Esophagus squamous epithelium (tissue), 5 donors: ENCODE measurements around the gene BTBD2. TPM values are rescaled to one million over a fixed set of nuclear protein-coding genes. Genes with fewer than 3 reads are reported as not detected.

Experiments used
- DNase-seq: peaks from one replicate; lab custom pipeline; 2025; lab: John Stamatoyannopoulos, UW
- H3K27ac ChIP-seq, 4 donors: fragments of 200-600 bp; sonication (generic); one replicate each; pipeline ENCODE4 v1.5.1; 2016 to 2019; ENCODE audit warnings: mild to moderate bottlenecking in 1 of 4
- H3K27me3 ChIP-seq, 4 donors: fragments of 200-600 bp; sonication (generic); 1 replicate in 3 of 4; 2 replicates in 1 of 4; pipeline versions ENCODE4 v1.5.1 to v1.6.0; 2017 to 2021; ENCODE audit warnings: antibody characterized with exemption in 1 of 4
- H3K36me3 ChIP-seq, 3 donors: fragments of 200-600 bp; sonication (generic); one replicate each; pipeline ENCODE4 v1.5.1; 2016 to 2019
- H3K4me1 ChIP-seq, 3 donors: fragments of 200-600 bp; sonication (generic); one replicate each; pipeline ENCODE4 v1.5.1; 2017 to 2019
- H3K4me3 ChIP-seq, 4 donors: fragments of 200-600 bp; sonication (generic); 1 replicate in 3 of 4; 2 replicates in 1 of 4; pipeline ENCODE4 v1.5.1; 2016 to 2019; ENCODE audit warnings: mild to moderate bottlenecking in 2 of 4, moderate library complexity in 1 of 4
- H3K9me3 ChIP-seq, 3 donors: fragments of 200-600 bp; sonication (generic); one replicate each; pipeline ENCODE4 v1.5.1; 2016 to 2019
- CTCF ChIP-seq, 6 experiments: fragments of 450-650 bp in 4 of 6; fragments of 200-600 bp in 2 of 6; sonication (generic) in 2 of 6; IDR thresholded peaks; one replicate each; pipeline ENCODE4 v1.5.1; 2016 to 2019; ENCODE audit warnings: antibody characterized with exemption in 6 of 6, mild to moderate bottlenecking in 4 of 6, moderate library complexity in 4 of 6
- POLR2A ChIP-seq, 4 donors: fragments of 450-650 bp; IDR thresholded peaks; one replicate each; pipeline ENCODE4 v1.6.1; 2017; ENCODE audit warnings: antibody characterized with exemption in 4 of 4, mild to moderate bottlenecking in 4 of 4, moderate library complexity in 3 of 4
- WGBS, 2 donors: methylation state at CpG; one replicate each; pipeline ENCODE4 v1.1.5; 2018; 5-methylcytosine and 5-hydroxymethylcytosine counted together
- intact Hi-C: fragments of 100-400 bp; cut with DNase I; formaldehyde crosslinking; loops from one replicate; pipeline ENCODE4 v1.15.0; 2022
- total RNA-seq, 4 donors: library from RNA; depleted of rRNA; stranded (reverse); fragments of >200 nt; gene quantifications; one replicate each; pipeline ENCODE4 v1.1.0, GENCODE V29; 2016
- donor health status: DM: yes; HTN: yes; CAD: no.

Gene BTBD2
- total RNA-seq, 4 donors from 2014 or later, result 42.3 to 79.0 (median 63.8) TPM

- peak within 1 kb of the TSS; percentile 98 to 100 (median 99) for H3K27ac ChIP-seq
- intact Hi-C loops, result no loop called here
- TF ChIP-seq POLR2A (IDR thresholded peaks at IDR 0.05), result peak in 1 of 4 donors; percentile 29
- TF ChIP-seq CTCF (IDR thresholded peaks at IDR 0.05), result peak in 2 of 6 experiments; percentile 22 to 31
- H3K27me3 ChIP-seq, result no peaks in the 10 kb centered on the region
- no peak for DNase-seq
- WGBS, 2 donors, result 2% methylated on average over 23 of the region's 97 CpGs; no CpG with 5 or more reads in 1 of the 2 donors
- H3K9me3 ChIP-seq, result no peaks in the 10 kb centered on the region
- peak within 1 kb of the TSS; percentile 66 to 92 (median 82) for H3K4me3 ChIP-seq
- H3K4me1 ChIP-seq, result peaks cover 26 to 54% (median 35%) of the 10 kb centered on the region in 3 donors
- no peaks in the 10 kb centered on the region for H3K36me3 ChIP-seq
Measured at GRCh38 chr19:1941146-1942077, 74.1 kb downstream of the BTBD2 start, which contains the start of gene CSNK1G2. Gene CSNK1G2, plus strand, starts transcription at chr19:1941172. Its CDS starts 28,601 bp downstream, at chr19:1969773.

DNA sequence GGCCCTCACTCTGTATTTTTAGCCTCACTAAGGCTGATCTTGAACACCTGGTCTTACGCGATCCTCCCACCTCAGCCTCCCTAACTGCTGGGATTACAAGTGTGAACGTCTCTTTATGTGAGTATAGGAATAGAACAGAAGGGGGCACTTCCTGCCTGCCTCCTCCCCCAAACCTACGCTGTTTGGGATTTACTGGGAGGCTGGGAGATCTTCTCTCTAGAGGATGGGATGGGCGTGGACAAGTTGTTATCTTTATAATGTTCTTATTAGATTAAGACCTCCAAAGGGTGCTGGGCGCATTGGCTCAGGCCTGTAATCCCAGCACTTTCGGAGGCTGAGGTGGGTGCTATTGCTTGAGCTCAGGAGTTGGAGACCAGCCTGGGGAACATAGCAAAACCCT lies 77.4 kb downstream of the BTBD2 start:
- Histone ChIP-seq H3K4me1 (peaks cover 16 to 36% (median 17%) of the 10 kb centered on the region in 3 donors), H3K36me3 (no peaks in the 10 kb centered on the region), H3K4me3 (no peak overlapping the region), H3K27ac (no peak overlapping the region), H3K27me3 (no peaks in the 10 kb centered on the region), H3K9me3 (no peaks in the 10 kb centered on the region)
- no peak for DNase-seq
- 69 to 71% methylated on average over 7 of the region's 7 CpGs for WGBS, 2 donors
- no peak for TF ChIP-seq POLR2A (IDR thresholded peaks at IDR 0.05)
- intact Hi-C loops, result no loop called here

DNA sequence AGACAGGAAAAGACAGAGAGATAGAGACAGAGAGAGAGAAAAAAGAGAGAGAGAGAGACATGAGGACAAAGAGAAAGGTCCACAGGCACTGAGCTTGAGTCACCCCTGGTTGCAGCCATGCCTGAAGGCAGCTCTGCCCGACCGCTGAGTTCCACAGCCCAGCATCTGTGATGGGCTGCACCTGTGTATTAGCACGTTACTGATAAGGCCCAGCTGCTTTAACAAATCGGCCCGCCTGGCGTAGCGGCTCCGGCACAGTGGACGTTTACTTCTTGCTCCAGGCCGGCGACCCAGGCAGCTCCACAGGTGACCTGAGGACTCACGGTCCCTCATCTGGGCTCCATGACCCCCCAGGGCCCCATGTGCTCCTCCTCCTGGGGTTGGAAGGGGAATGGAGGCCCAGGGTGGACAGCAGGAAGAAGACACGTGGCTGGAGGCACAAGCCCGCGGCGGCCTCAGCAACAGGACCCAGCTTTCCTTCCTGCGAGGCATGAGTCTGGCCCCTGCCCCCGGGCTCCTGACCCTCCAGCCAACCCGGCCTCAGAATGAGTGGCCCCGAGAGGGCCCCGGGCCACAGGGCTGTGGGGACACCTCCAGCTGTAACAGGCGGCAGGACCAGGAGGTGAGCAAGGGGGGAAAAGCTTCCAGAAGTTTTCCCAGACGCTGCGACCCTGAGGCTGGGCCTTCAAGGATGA lies 78.5 kb downstream of the BTBD2 start:
- Histone ChIP-seq H3K27me3 (no peaks in the 10 kb centered on the region), H3K27ac (peak overlapping the region in 2 of 4 donors; percentile 17 to 60), H3K4me1 (peaks cover 9 to 26% (median 10%) of the 10 kb centered on the region in 3 donors), H3K36me3 (no peaks in the 10 kb centered on the region), H3K4me3 (no peak overlapping the region), H3K9me3 (no peaks in the 10 kb centered on the region)
- DNase-seq, result no peak
- WGBS, 2 donors, result 81 to 87% methylated on average over 6 to 15 of the region's 24 CpGs
- TF ChIP-seq CTCF (IDR thresholded peaks at IDR 0.05) (no peak), POLR2A (IDR thresholded peaks at IDR 0.05) (no peak)
- intact Hi-C loops, result no loop called here

- intact Hi-C loops, result no loop called here
- no peak overlapping the region for H3K4me3 ChIP-seq
- H3K4me1 ChIP-seq, result peaks cover 9 to 23% (median 10%) of the 10 kb centered on the region in 3 donors
- no peaks in the 10 kb centered on the region for H3K9me3 ChIP-seq
- no peak for DNase-seq
- H3K27ac ChIP-seq, result peak overlapping the region in 3 of 4 donors; percentile 17 to 60 (median 60)
- H3K27me3 ChIP-seq, result no peaks in the 10 kb centered on the region
- WGBS, 2 donors, result 88 to 95% methylated on average over 3 of the region's 3 CpGs
- TF ChIP-seq POLR2A (IDR thresholded peaks at IDR 0.05) (no peak), CTCF (IDR thresholded peaks at IDR 0.05) (no peak)
- no peaks in the 10 kb centered on the region for H3K36me3 ChIP-seq
Measured at GRCh38 chr19:1936430-1936829, 79.1 kb downstream of the BTBD2 start.

DNA sequence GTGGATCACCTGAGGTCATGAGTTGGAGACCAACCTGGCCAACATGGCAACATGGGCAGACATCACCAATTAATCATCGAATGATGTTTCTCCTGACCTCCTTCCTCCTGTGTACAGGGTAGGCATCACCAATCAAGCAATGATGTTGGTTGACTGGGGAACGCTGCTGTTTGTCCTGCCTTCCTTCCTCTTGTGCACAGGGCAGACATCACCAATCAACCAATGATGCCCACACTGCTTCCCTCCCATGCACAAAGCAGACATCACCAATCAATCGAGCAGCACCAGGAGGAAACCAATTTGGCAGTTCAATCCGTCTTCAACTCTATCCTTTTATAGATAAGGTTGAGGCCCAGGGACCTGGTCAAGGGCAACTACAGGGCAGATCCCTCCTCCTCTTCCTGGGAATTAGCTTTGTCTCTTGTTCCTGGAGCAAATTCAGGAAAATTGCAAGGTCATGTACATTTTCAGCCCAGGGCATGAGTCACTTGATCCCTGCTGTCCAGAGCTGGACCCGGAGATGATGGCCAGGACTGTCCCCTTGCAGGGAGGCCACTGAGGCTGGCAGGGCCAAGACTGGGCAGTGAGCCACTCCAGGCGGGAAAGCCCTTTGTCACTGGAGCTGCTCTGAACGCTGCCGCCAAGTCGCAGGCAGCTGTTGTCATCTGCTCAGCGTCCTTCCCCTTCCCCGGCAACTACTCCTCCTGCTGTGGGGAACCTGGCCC lies 79.9 kb downstream of the BTBD2 start:
- intact Hi-C loops, result no loop called here
- Histone ChIP-seq H3K4me1 (peaks cover 9 to 23% (median 10%) of the 10 kb centered on the region in 3 donors), H3K36me3 (no peaks in the 10 kb centered on the region), H3K9me3 (no peaks in the 10 kb centered on the region), H3K4me3 (no peak overlapping the region), H3K27ac (peak overlapping the region in 3 of 4 donors; percentile 60 to 67 (median 60)), H3K27me3 (no peaks in the 10 kb centered on the region)
- 61 to 67% methylated on average over 5 to 11 of the region's 11 CpGs for WGBS, 2 donors
- DNase-seq, result no peak
- TF ChIP-seq POLR2A (IDR thresholded peaks at IDR 0.05), result no peak
- no peak for TF ChIP-seq CTCF (IDR thresholded peaks at IDR 0.05)
